Breast epithelium (tissue), 4 donors: ENCODE data around the gene VSIG8. TPM values are rescaled to one million over a fixed set of nuclear protein-coding genes. Genes with fewer than 3 reads are reported as not detected.
"Not testable (repeated sequence)": the region's sequence is repeated elsewhere in the genome, so short reads cannot be mapped to it uniquely, and the experiment has no call there.

ENCODE experiments used
- DNase-seq, 2 donors: peaks; one replicate each; pipeline ENCODE4 v3.0.0-alpha.2; 2019; ENCODE audit warnings: low spot score in 2 of 2
- H3K27ac ChIP-seq, 2 donors: fragments of 200-600 bp; sonication (generic) in 1 of 2; one replicate each; pipeline ENCODE4 v1.5.1; 2016 to 2019; ENCODE audit warnings: mild to moderate bottlenecking in 1 of 2
- H3K27me3 ChIP-seq, 2 donors: fragments of 200-600 bp; sonication (generic) in 1 of 2; one replicate each; pipeline versions ENCODE4 v1.5.1 to v1.6.0; 2017 to 2019; ENCODE audit warnings: control low read depth in 1 of 2, mild to moderate bottlenecking in 1 of 2
- H3K36me3 ChIP-seq: fragments of 200-600 bp; one replicate; pipeline ENCODE4 v1.5.1; 2019
- H3K4me1 ChIP-seq, 2 donors: fragments of 200-600 bp; sonication (generic); one replicate each; pipeline ENCODE4 v1.5.1; 2016 to 2019; ENCODE audit warnings: control low read depth in 1 of 2
- H3K4me3 ChIP-seq, 3 donors: fragments of 200-600 bp; sonication (generic); 1 replicate in 2 of 3; 2 replicates in 1 of 3; pipeline ENCODE4 v1.5.1; 2016 to 2019; ENCODE audit warnings: mild to moderate bottlenecking in 3 of 3, moderate library complexity in 2 of 3
- H3K9me3 ChIP-seq, 2 donors: fragments of 200-600 bp; sonication (generic) in 1 of 2; one replicate each; pipeline ENCODE4 v1.5.1; 2016 to 2019; ENCODE audit warnings: control low read depth in 1 of 2
- POLR2A ChIP-seq: fragments of 450-650 bp; IDR thresholded peaks from one replicate; pipeline ENCODE4 v1.6.1; 2016; ENCODE audit warnings: antibody characterized with exemption, mild to moderate bottlenecking, moderate library complexity
- POLR2AphosphoS5 ChIP-seq, 3 donors: sonication (generic); formaldehyde crosslinking; IDR thresholded peaks; one replicate each; pipeline ENCODE4 v1.6.1; 2017; ENCODE audit warnings: antibody characterized with exemption in 3 of 3
- intact Hi-C: fragments of 100-400 bp; cut with DNase I; formaldehyde crosslinking; loops from one replicate; pipeline ENCODE4 v1.15.1; 2023; ENCODE audit warnings: low total_unique reads
- total RNA-seq, 3 donors: library from RNA; depleted of rRNA; stranded (reverse); fragments of >200 nt; gene quantifications; one replicate each; pipeline ENCODE4 v1.1.0, GENCODE V29; 2016
- TF ChIP-seq, protein P1 (sequence below), 3 donors: fragments of 450-650 bp; IDR thresholded peaks; one replicate each; pipeline ENCODE4 v1.5.1; 2016 to 2017; ENCODE audit warnings: antibody characterized with exemption in 3 of 3, mild to moderate bottlenecking in 3 of 3, moderate library complexity in 3 of 3

The VSIG8 gene, protein sequence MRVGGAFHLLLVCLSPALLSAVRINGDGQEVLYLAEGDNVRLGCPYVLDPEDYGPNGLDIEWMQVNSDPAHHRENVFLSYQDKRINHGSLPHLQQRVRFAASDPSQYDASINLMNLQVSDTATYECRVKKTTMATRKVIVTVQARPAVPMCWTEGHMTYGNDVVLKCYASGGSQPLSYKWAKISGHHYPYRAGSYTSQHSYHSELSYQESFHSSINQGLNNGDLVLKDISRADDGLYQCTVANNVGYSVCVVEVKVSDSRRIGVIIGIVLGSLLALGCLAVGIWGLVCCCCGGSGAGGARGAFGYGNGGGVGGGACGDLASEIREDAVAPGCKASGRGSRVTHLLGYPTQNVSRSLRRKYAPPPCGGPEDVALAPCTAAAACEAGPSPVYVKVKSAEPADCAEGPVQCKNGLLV
- total RNA-seq: under 1 TPM in 2 of 3 donors, not detected in 1; 0.15 to 0.16 TPM

DNA sequence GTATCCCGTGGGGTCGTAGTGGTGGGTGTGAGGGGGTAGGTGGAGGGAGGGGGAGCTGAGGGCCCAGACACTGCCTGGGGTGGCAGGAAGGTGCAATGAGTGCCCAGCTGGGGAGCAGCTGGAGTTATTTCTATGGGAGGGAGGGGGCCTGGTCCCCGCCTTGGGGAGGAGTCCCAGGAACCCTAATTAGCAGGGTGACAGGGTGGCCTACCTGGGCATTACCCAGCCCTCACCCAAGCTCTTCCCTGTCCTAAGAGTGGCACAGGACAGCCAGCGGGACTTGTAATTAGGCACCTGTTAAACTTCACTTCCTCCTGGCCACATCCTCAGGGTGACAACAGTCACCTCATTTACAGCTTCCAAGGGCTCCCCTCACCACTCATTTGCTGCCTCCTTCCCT lies at the start of gene VSIG8:
TSS of gene VSIG8 (minus strand) at position 101 of the 400 bp plus-strand sequence. CDS start 136 bp downstream, outside the sequence.
- no peaks in the 10 kb centered on the region for H3K9me3 ChIP-seq
- peaks cover under 1% of the 10 kb centered on the region in 2 donors for H3K4me1 ChIP-seq
- no peak within 1 kb of the TSS for H3K27ac ChIP-seq
- no peaks in the 10 kb centered on the region for H3K36me3 ChIP-seq
- intact Hi-C loops: no loop called here
- no peak for DNase-seq
- no peak for TF ChIP-seq POLR2AphosphoS5 (IDR thresholded peaks at IDR 0.05)
- TF ChIP-seq, protein P1, sequence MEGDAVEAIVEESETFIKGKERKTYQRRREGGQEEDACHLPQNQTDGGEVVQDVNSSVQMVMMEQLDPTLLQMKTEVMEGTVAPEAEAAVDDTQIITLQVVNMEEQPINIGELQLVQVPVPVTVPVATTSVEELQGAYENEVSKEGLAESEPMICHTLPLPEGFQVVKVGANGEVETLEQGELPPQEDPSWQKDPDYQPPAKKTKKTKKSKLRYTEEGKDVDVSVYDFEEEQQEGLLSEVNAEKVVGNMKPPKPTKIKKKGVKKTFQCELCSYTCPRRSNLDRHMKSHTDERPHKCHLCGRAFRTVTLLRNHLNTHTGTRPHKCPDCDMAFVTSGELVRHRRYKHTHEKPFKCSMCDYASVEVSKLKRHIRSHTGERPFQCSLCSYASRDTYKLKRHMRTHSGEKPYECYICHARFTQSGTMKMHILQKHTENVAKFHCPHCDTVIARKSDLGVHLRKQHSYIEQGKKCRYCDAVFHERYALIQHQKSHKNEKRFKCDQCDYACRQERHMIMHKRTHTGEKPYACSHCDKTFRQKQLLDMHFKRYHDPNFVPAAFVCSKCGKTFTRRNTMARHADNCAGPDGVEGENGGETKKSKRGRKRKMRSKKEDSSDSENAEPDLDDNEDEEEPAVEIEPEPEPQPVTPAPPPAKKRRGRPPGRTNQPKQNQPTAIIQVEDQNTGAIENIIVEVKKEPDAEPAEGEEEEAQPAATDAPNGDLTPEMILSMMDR (IDR thresholded peaks at IDR 0.05): no peak
- TF ChIP-seq POLR2A: no peak
- no peak within 1 kb of the TSS for H3K4me3 ChIP-seq
- H3K27me3 ChIP-seq: no peaks in the 10 kb centered on the region

DNA sequence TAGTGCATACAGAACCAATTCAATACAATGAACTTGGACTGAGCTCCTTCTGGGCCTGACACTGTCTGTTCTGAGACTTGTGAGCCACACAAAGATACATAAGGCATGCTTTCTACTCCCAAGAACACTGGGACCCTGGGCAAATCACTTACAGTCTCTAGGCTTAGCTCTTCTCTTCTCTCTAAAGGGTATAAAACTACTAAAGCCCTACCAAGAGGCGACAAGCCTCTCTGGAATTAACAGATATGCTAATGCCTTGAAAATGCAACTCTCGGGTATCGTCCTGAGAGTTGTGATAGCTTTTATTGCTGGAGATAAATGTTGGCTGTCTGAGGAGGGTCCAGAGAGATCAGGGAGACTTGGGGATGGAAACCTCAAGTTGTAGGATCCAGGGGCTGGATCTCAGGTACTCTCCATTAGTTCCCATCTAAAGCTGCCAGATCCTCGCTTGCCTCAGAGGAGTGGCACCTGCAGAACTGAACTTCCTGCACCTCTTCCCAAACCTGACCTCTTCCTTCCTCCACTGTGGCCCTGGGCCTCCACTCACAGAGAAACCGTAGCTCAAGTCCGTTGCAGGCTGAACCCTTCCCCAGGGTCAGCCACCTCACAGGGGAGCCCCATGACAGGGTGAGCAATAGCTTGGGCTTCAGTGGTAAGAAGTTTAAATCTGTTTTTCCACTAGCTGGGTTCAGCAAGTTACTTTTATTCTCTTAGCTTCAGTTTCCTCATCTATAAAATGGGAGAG lies 49.0 kb upstream of the VSIG8 start:
- H3K4me1 ChIP-seq: no peaks in the 10 kb centered on the region
- TF ChIP-seq, protein P1 (IDR thresholded peaks at IDR 0.05): no peak
- TF ChIP-seq POLR2A (no peak), POLR2AphosphoS5 (IDR thresholded peaks at IDR 0.05) (no peak)
- DNase-seq: no peak

DNA sequence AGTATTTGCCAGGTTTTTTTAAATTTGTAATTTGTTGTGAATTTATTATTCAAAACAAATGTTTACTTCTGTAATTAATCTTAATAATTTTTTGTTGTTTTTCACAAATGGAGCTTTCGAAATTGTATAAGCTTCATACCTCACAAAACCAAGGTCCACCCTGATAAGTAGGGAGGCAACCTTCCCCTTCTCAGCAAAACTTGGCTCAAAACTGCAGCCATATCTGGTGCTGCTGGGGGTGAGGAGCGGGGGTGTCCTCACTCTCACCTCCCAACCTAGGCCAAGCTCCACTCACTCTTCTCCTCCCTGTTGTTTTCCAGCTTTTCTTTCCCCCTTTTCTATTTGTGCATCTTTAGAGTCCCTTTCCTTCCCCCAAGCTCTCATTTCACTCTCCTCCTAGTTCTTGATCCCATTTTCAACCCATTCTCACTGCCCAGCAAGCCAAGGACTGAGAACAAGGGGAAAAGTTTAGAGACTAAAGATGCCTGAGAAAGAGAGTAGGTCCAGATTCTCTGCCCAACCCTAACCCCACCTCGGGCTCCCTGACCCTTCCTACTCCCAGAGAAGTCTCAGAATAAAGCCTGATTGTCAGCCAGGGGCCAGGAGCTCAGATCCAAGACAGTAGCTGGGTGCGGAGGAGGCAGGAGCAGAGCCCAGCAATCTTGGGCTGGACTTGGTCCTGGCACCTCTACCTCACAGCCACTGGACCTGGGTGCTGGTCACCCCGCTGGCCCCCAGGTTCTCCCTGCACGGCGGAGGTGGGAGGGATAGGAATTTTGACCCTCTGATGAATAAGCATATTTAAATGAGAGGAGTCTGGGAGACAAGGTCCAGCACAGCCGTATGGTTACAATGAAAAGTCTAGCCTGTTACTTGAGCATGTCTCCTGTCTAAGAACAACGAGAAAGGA lies 45.8 kb upstream of the VSIG8 start:
- DNase-seq: no peak

More for the DNA sequence above, 49.0 kb upstream of the VSIG8 start:
- no peak overlapping the region for H3K4me3 ChIP-seq
- intact Hi-C loops: no loop called here
- H3K27me3 ChIP-seq: no peaks in the 10 kb centered on the region
- peak overlapping the region; percentile 29 to 67 for H3K27ac ChIP-seq
- no peaks in the 10 kb centered on the region for H3K36me3 ChIP-seq
- H3K9me3 ChIP-seq: no peaks in the 10 kb centered on the region

DNA sequence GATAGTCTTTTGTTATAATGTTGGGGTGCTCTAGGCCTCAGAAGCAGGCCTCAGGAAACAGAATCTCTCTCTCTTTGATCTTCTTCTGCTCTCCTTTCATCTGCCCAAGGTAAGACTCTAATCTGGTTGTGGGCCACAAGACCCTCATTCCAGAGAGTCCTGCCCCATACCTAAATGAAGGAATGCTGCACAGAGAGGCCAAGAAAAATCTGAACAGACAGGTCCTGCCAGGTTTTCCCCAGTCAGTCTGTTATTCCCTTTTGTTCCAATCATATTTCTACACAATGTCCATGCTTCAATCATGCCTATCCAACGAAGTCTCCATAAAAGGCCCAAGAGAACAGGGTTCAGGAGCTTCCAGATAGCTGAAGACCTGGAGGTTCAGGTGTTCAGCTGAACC lies 44.5 kb upstream of the VSIG8 start:
- Histone ChIP-seq H3K4me1 (no peaks in the 10 kb centered on the region), H3K4me3 (no peak overlapping the region), H3K9me3 (no peaks in the 10 kb centered on the region), H3K27me3 (no peaks in the 10 kb centered on the region), H3K36me3 (no peaks in the 10 kb centered on the region), H3K27ac (no peak overlapping the region)
- intact Hi-C loops: loop anchor here (5.0 kb wide), 1 partner anchor 605 kb away; the partner anchor contains the start of gene FCER1A
- TF ChIP-seq POLR2AphosphoS5 (IDR thresholded peaks at IDR 0.05) (no peak), POLR2A (no peak)
- TF ChIP-seq, protein P1 (IDR thresholded peaks at IDR 0.05): no peak
- no peak for DNase-seq

More for the DNA sequence above, 45.8 kb upstream of the VSIG8 start:
- no peak overlapping the region for H3K4me3 ChIP-seq
- TF ChIP-seq POLR2A (no peak), POLR2AphosphoS5 (IDR thresholded peaks at IDR 0.05) (no peak)
- TF ChIP-seq, protein P1 (IDR thresholded peaks at IDR 0.05): no peak
- no peaks in the 10 kb centered on the region for H3K9me3 ChIP-seq
- intact Hi-C loops: loop anchor here (5.0 kb wide), 1 partner anchor 606 kb away; the partner anchor contains the start of gene FCER1A
- no peak overlapping the region for H3K27ac ChIP-seq
- no peaks in the 10 kb centered on the region for H3K36me3 ChIP-seq
- no peaks in the 10 kb centered on the region for H3K4me1 ChIP-seq
- H3K27me3 ChIP-seq: no peaks in the 10 kb centered on the region

DNA sequence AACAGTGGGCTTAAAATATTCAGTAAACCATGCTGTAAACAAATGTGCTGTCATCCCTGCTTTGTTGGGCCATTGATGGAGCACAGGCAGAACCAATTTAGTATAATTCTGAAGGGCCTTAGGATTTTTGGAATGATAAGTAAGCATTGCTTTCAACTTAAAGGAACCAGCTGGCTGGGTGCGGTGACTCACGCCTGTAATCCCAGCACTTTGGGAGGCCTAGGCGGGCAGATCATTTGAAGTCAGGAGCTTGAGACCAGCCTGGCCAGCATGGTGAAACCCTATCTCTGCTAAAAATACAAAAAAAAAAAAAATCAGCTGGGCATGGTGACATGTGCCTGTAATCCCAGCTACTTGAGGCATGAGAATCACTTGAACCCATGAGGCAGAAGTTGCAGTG lies 41.6 kb upstream of the VSIG8 start:
- H3K36me3 ChIP-seq, H3K27me3 ChIP-seq, H3K4me3 ChIP-seq, H3K27ac ChIP-seq, H3K4me1 ChIP-seq, DNase-seq, intact Hi-C loops, H3K9me3 ChIP-seq: not testable (repeated sequence)
